Sigmoid colon (tissue), 4 donors: Measurements from ENCODE around the gene NHERF2.

Experiments
- EP300 ChIP-seq, 4 donors: sonication (generic); formaldehyde crosslinking; IDR thresholded peaks; one replicate each; pipeline ENCODE4 v1.6.1; 2017; ENCODE audit warnings: antibody characterized with exemption in 4 of 4
- POLR2A ChIP-seq, 2 donors: fragments of 450-650 bp; IDR thresholded peaks; one replicate each; pipeline ENCODE4 v1.6.1; 2016; ENCODE audit warnings: antibody characterized with exemption in 2 of 2, mild to moderate bottlenecking in 2 of 2, moderate library complexity in 2 of 2
- POLR2AphosphoS5 ChIP-seq, 4 donors: sonication (generic); formaldehyde crosslinking; IDR thresholded peaks; one replicate each; pipeline ENCODE4 v1.6.1; 2017; ENCODE audit warnings: antibody characterized with exemption in 4 of 4
- TF ChIP-seq, protein P1 (sequence below), 4 experiments: fragments of 450-650 bp in 3 of 4; fragments of 200-600 bp in 1 of 4; IDR thresholded peaks; one replicate each; pipeline ENCODE4 v1.5.1; 2016 to 2019; ENCODE audit warnings: antibody characterized with exemption in 4 of 4, mild to moderate bottlenecking in 3 of 4, moderate library complexity in 2 of 4

DNA sequence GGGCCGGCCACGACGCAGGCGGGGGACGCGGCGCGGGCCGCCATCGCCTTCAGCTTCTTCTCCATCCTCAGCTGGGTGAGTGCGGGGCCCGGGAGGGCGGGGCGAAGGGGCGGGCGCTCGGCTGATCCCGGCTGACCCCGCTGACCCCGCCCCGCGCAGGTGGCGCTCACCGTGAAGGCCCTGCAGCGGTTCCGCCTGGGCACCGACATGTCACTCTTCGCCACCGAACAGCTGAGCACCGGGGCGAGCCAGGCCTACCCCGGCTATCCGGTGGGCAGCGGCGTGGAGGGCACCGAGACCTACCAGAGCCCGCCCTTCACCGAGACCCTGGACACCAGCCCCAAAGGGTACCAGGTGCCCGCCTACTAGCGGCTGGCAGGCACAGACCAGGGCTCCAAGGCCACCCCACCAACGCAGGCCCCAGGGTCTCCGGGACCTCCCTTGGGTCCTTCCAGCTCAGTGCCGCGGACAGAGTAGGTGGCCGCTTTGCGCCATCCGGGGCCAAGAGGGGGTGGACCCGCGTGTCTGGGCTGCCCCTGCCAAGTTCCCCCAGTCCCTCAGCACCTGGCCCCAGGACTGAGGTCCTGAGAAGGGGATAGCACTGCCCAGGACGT, 33.9 kb upstream of the NHERF2 start:
- TF ChIP-seq, protein P1, sequence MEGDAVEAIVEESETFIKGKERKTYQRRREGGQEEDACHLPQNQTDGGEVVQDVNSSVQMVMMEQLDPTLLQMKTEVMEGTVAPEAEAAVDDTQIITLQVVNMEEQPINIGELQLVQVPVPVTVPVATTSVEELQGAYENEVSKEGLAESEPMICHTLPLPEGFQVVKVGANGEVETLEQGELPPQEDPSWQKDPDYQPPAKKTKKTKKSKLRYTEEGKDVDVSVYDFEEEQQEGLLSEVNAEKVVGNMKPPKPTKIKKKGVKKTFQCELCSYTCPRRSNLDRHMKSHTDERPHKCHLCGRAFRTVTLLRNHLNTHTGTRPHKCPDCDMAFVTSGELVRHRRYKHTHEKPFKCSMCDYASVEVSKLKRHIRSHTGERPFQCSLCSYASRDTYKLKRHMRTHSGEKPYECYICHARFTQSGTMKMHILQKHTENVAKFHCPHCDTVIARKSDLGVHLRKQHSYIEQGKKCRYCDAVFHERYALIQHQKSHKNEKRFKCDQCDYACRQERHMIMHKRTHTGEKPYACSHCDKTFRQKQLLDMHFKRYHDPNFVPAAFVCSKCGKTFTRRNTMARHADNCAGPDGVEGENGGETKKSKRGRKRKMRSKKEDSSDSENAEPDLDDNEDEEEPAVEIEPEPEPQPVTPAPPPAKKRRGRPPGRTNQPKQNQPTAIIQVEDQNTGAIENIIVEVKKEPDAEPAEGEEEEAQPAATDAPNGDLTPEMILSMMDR (IDR thresholded peaks at IDR 0.05) = no peak
- TF ChIP-seq POLR2A (IDR thresholded peaks at IDR 0.05) (no peak), EP300 (IDR thresholded peaks at IDR 0.05) (no peak), POLR2AphosphoS5 (IDR thresholded peaks at IDR 0.05) (no peak)
